ENCODE results near the gene MAD1L1.

DNA sequence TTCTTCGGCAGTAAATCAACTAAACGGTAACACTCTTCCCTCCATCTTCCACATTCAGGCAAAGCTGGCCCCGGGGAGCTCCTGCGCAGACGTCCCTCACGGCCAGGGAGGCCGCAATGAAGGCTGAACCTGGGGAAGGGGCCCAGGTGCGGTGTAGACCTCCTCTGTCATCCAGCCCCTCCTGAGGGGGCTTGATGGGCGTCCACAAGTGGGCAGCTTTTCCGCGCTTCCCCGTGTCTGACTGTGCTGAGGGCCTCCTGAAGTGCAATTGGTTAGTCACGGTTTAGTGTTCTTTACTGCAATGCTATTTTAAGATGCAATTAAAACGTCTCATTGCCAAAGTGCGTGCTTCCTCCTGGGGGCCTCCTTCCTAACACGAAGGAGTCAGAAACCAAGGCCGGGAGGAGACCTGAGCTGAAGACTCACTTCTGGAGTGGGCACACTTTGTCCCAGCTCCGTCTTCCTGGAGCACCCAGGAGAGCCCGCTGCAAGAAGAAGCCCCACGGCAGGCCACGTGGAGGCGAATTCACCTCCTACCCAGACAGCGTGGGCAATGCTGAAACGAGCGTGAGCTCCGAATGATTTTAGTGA, 389.4 kb downstream of the MAD1L1 start:
- TF ChIP-seq, protein P1, sequence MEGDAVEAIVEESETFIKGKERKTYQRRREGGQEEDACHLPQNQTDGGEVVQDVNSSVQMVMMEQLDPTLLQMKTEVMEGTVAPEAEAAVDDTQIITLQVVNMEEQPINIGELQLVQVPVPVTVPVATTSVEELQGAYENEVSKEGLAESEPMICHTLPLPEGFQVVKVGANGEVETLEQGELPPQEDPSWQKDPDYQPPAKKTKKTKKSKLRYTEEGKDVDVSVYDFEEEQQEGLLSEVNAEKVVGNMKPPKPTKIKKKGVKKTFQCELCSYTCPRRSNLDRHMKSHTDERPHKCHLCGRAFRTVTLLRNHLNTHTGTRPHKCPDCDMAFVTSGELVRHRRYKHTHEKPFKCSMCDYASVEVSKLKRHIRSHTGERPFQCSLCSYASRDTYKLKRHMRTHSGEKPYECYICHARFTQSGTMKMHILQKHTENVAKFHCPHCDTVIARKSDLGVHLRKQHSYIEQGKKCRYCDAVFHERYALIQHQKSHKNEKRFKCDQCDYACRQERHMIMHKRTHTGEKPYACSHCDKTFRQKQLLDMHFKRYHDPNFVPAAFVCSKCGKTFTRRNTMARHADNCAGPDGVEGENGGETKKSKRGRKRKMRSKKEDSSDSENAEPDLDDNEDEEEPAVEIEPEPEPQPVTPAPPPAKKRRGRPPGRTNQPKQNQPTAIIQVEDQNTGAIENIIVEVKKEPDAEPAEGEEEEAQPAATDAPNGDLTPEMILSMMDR (IDR thresholded peaks at IDR 0.05; ENCODE audit: low read depth, low read length, poor library complexity, severe bottlenecking), result no peak
- no peak for TF ChIP-seq EZH2phosphoT487 (IDR thresholded peaks at IDR 0.05; ENCODE audit: borderline replicate concordance, low read length)
